Caco-2 (cell line): ENCODE data around the gene SP8. TPM values are rescaled to one million over a fixed set of nuclear protein-coding genes. Genes with fewer than 3 reads are reported as not detected.

Experiments used
- BruUV-seq: library from RNA; stranded (reverse); fragments of 400-500 nt; replicated peaks from 2 replicates; lab custom pipeline; 2021; lab: Mats Ljungman, UMichigan
- CTCF ChIA-PET: fragments of 300-600 bp; sonication (Branson Sonifier 250); formaldehyde crosslinking; loops from one replicate; lab custom pipeline; 2022; ENCODE audit warnings: antibody characterized with exemption; lab: Charles Lee
- POLR2A ChIA-PET: fragments of 300-600 bp; sonication (Branson Sonifier 250); formaldehyde crosslinking; loops from one replicate; lab custom pipeline; 2022; ENCODE audit warnings: antibody characterized with exemption; lab: Charles Lee
- DNase-seq, 2 experiments: peaks; one replicate each; pipeline versions ENCODE4 v3.0.0 to v3.0.0-alpha.2; 2020 to 2022
- H3K27me3 ChIP-seq: replicated peaks from 2 replicates; pipeline ENCODE4 v1.6.0; 2011; ENCODE audit warnings: low read length; ENCODE audit not compliant: control insufficient read depth, insufficient read depth
- H3K36me3 ChIP-seq: 2 replicates; pipeline ENCODE4 v1.5.1; 2011; ENCODE audit warnings: low read length; ENCODE audit not compliant: control insufficient read depth, insufficient read depth
- H3K4me1 ChIP-seq: fragments of 250-450 bp; sonication (Bioruptor Pico); 2 replicates; pipeline ENCODE4 v1.5.1; 2020; ENCODE audit warnings: mild to moderate bottlenecking
- H3K4me3 ChIP-seq: 2 replicates; pipeline ENCODE4 v1.5.1; 2011; ENCODE audit warnings: low read depth, mild to moderate bottlenecking, control low read depth, low read length
- H3K9me3 ChIP-seq: fragments of 250-450 bp; sonication (Bioruptor Pico); 2 replicates; pipeline ENCODE4 v1.5.1; 2020; ENCODE audit warnings: mild to moderate bottlenecking, moderate library complexity
- H3K27ac Mint-ChIP-seq: one replicate; pipeline ENCODE4 v1.8.0; 2022; ENCODE audit warnings: mixed read lengths; ENCODE audit not compliant: unreplicated experiment
- H3K27me3 Mint-ChIP-seq: one replicate; pipeline ENCODE4 v1.8.0; 2022; ENCODE audit warnings: mixed read lengths; ENCODE audit not compliant: insufficient read depth, unreplicated experiment
- H3K36me3 Mint-ChIP-seq: one replicate; pipeline ENCODE4 v1.8.0; 2022; ENCODE audit warnings: mild to moderate bottlenecking, mixed read lengths; ENCODE audit not compliant: insufficient read depth, unreplicated experiment
- H3K4me1 Mint-ChIP-seq: one replicate; pipeline ENCODE4 v1.8.0; 2022; ENCODE audit warnings: low read depth, mixed read lengths; ENCODE audit not compliant: unreplicated experiment
- H3K4me3 Mint-ChIP-seq: one replicate; pipeline ENCODE4 v1.8.0; 2022; ENCODE audit warnings: mild to moderate bottlenecking, moderate library complexity, mixed read lengths; ENCODE audit not compliant: unreplicated experiment
- H3K9me3 Mint-ChIP-seq: one replicate; pipeline ENCODE4 v1.8.0; 2022; ENCODE audit warnings: mixed read lengths; ENCODE audit not compliant: unreplicated experiment
- intact Hi-C: fragments of 100-400 bp; cut with micrococcal nuclease; formaldehyde crosslinking; loops from one replicate; pipeline ENCODE4 v1.10.0; 2022; ENCODE audit not compliant: unreplicated experiment
- total RNA-seq: library from RNA; stranded (reverse); gene quantifications from 2 replicates; pipeline ENCODE4 v1.2.3, GENCODE V29; 2022
- TF ChIP-seq, protein P1 (sequence below), 2 experiments: fragments of 200-600 bp in 1 of 2; IDR thresholded peaks; 1 replicate in 1 of 2; 2 replicates in 1 of 2; pipeline versions ENCODE4 v1.5.1 to v1.8.0; 2011 to 2022; ENCODE audit warnings: antibody characterized with exemption in 1 of 2, control low read depth in 1 of 2, inconsistent platforms in 1 of 2, low read depth in 1 of 2, low read length in 1 of 2, mild to moderate bottlenecking in 1 of 2, moderate library complexity in 1 of 2; ENCODE audit not compliant: insufficient read depth in 1 of 2, severe bottlenecking in 1 of 2, unreplicated experiment in 1 of 2

SP8 gene
- total RNA-seq, 1 experiment from 2014 or later = 13.2 TPM

DNA sequence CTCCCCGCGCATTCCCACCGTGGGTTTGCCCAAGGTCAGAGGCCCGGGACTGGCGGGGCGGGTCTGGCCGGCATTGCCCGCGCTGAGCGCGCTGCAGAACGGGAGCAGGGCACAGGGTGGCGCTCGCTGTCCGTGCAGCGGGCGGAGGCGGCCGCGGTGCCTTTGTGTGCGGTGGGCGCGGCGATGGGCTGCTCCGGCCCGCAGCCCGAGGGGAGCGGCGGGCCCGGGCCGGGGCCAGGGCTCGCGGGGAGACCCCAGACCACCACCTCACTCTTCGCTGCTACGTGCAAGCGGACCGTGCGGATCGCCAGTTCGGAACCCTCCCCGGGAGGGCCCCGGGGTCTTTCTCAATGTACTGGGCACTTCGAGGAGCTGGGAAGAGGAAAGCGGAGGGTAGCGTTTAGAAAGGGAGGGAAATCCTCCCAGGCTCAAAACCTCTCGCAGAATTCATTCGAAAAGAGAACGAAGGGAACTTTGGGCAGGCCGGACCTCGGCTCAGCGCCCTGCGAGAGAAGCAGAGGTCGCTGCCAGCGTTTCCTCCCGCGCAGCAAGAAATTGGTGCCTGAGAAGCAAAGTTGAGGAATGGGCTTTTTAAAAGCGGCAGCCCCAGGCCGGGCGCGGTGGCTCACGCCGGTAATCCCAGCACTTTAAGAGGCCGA, 8.5 kb downstream of the SP8 start:
- Histone ChIP-seq H3K36me3 (no peaks in the 10 kb centered on the region), H3K9me3 (no peaks in the 10 kb centered on the region), H3K4me3 (peak overlapping the region; percentile 45), H3K27me3 (no peaks in the 10 kb centered on the region), H3K4me1 (peaks cover 10% of the 10 kb centered on the region; the same call in 1 of the 2 replicates)
- H3K4me1 Mint-ChIP-seq = peaks cover 27% of the 10 kb centered on the region
- peak overlapping the region; percentile 56 for H3K27ac Mint-ChIP-seq
- no peaks in the 10 kb centered on the region for H3K9me3 Mint-ChIP-seq
- H3K36me3 Mint-ChIP-seq = peaks cover 12% of the 10 kb centered on the region
- ChIA-PET POLR2A (no interaction called here), CTCF (interaction anchor here (0.6 to 1.0 kb wide), 5 partner anchors 9 to 476 kb away, joined by 3 to 6 read pairs (median 3); partner anchors contain the start of gene SP8)
- no TSS peak for BruUV-seq
- no peaks in the 10 kb centered on the region for H3K27me3 Mint-ChIP-seq
- TF ChIP-seq, protein P1, sequence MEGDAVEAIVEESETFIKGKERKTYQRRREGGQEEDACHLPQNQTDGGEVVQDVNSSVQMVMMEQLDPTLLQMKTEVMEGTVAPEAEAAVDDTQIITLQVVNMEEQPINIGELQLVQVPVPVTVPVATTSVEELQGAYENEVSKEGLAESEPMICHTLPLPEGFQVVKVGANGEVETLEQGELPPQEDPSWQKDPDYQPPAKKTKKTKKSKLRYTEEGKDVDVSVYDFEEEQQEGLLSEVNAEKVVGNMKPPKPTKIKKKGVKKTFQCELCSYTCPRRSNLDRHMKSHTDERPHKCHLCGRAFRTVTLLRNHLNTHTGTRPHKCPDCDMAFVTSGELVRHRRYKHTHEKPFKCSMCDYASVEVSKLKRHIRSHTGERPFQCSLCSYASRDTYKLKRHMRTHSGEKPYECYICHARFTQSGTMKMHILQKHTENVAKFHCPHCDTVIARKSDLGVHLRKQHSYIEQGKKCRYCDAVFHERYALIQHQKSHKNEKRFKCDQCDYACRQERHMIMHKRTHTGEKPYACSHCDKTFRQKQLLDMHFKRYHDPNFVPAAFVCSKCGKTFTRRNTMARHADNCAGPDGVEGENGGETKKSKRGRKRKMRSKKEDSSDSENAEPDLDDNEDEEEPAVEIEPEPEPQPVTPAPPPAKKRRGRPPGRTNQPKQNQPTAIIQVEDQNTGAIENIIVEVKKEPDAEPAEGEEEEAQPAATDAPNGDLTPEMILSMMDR (IDR thresholded peaks at IDR 0.05; ENCODE audit: insufficient read depth in 1 of 2, low read depth in 1 of 2, low read length in 1 of 2, severe bottlenecking in 1 of 2, unreplicated experiment in 1 of 2) = peak; percentile 77 to 81
- peak; percentile 60 to 83 for DNase-seq
- H3K4me3 Mint-ChIP-seq = peak overlapping the region; percentile 79
- intact Hi-C loops = loop anchor here (1.0 to 10.0 kb wide), 4 partner anchors 56 to 989 kb away; no protein-coding TSS in a partner anchor

DNA sequence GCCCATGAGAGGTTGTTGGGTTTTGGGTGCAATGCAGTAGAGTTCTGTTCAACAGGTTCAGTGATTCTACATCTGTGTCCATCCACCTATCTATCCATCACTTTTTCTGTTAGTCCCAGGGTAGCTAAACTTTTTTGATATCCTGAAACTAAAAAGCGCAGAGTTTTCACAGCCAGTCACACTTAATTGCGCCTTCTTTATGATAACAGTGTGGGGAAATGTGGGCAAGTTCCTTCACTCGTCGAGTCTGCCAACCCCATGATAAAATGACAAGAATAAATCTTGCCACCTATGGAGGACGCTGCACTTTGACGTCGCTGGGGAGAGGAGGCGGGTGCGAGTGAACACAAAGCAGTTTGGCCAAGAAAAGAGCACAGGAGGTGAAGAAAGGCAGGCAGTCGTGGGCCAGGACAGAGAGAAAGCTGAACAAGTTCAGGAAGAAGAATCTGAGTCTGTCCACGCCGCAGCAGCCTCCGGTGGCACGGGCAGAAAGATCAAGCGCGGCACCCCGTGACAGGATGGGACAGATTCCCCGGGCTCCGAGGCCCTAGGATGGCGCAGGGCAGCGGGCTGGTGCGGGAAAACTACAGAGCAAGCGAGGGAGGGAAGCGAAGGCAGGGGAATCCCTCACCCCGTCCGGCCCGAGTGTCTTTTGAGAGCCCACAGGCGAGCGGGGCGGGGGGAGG, 9.2 kb downstream of the SP8 start:
- peak overlapping the region; percentile 79 for H3K4me3 Mint-ChIP-seq
- no peak for DNase-seq
- Histone ChIP-seq H3K36me3 (no peaks in the 10 kb centered on the region), H3K27me3 (no peaks in the 10 kb centered on the region), H3K4me1 (peaks cover 10% of the 10 kb centered on the region; the same call in 1 of the 2 replicates), H3K9me3 (no peaks in the 10 kb centered on the region), H3K4me3 (peak overlapping the region; percentile 45)
- BruUV-seq = no TSS peak
- intact Hi-C loops = loop anchor here (1.0 to 10.0 kb wide), 4 partner anchors 57 to 990 kb away; no protein-coding TSS in a partner anchor
- no peaks in the 10 kb centered on the region for H3K9me3 Mint-ChIP-seq
- peaks cover 27% of the 10 kb centered on the region for H3K4me1 Mint-ChIP-seq
- ChIA-PET POLR2A (no interaction called here), CTCF (interaction anchor here (1.0 kb wide), 1 partner anchor 57 kb away, joined by 6 read pairs; no protein-coding TSS in a partner anchor)
- H3K36me3 Mint-ChIP-seq = peaks cover 12% of the 10 kb centered on the region
- TF ChIP-seq, protein P1 (IDR thresholded peaks at IDR 0.05; ENCODE audit: insufficient read depth in 1 of 2, low read depth in 1 of 2, low read length in 1 of 2, severe bottlenecking in 1 of 2, unreplicated experiment in 1 of 2) = no peak
- peak overlapping the region; percentile 56 for H3K27ac Mint-ChIP-seq
- no peaks in the 10 kb centered on the region for H3K27me3 Mint-ChIP-seq

DNA sequence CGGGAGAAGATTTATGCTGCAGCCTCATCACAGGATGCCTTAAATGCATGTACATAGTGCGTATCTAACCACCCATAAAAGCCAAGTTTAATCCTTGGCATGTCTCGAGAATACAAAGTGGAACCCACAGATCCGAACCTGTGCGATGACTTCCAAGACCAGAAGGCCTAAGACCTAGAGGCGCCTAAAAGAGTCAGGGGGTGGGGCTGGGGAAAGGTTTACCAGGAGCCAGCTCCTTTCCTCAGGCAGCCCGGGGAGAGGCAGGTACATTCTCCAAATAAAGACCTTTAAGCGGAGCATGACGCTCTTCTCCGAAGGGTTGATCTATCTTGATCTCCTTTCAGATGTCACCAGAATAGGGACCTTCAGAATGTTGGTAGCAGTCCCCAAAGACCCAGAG, 9.7 kb downstream of the SP8 start:
- H3K9me3 Mint-ChIP-seq = no peaks in the 10 kb centered on the region
- H3K4me3 Mint-ChIP-seq = peak overlapping the region; percentile 79
- DNase-seq = no peak
- peak overlapping the region; percentile 56 for H3K27ac Mint-ChIP-seq
- TF ChIP-seq, protein P1 (IDR thresholded peaks at IDR 0.05; ENCODE audit: insufficient read depth in 1 of 2, low read depth in 1 of 2, low read length in 1 of 2, severe bottlenecking in 1 of 2, unreplicated experiment in 1 of 2) = no peak
- Histone ChIP-seq H3K4me1 (peaks cover 10% of the 10 kb centered on the region; the same call in 1 of the 2 replicates), H3K9me3 (no peaks in the 10 kb centered on the region), H3K4me3 (no peak overlapping the region), H3K27me3 (no peaks in the 10 kb centered on the region), H3K36me3 (no peaks in the 10 kb centered on the region)
- H3K27me3 Mint-ChIP-seq = no peaks in the 10 kb centered on the region
- CTCF ChIA-PET = no interaction called here
- intact Hi-C loops = loop anchor here (5.0 to 10.0 kb wide), 2 partner anchors 198 to 990 kb away; no protein-coding TSS in a partner anchor
- H3K36me3 Mint-ChIP-seq = peaks cover 12% of the 10 kb centered on the region
- POLR2A ChIA-PET = no interaction called here
- H3K4me1 Mint-ChIP-seq = peaks cover 27% of the 10 kb centered on the region
- no TSS peak for BruUV-seq
